ENCODE results near the gene INO80. TPM values are rescaled to one million over a fixed set of nuclear protein-coding genes. Genes with fewer than 3 reads are reported as not detected.

The INO80 gene
- total RNA-seq, 2 donors from 2014 or later, result 14.8 to 17.5 TPM

DNA sequence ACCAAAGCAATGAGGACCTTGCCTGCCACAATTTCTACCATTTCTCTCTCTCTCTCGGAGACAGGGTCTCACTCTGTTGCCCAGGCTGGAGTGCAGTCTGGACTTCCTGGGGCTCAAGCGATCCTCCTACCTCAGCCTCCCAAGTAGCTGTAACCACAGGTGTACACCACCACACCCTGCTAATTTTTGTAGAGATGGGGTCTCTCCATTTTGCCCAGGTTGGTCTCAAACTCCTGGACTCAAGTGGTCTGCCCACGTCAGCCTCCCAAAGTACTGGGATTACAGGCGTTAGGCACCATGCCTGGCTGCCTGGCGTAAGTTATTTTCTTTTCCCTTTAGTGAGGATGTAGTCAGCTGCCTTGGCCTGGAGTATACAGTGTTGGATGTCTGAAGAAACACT lies 37.7 kb upstream of the INO80 start:
- TF ChIP-seq, protein P1, sequence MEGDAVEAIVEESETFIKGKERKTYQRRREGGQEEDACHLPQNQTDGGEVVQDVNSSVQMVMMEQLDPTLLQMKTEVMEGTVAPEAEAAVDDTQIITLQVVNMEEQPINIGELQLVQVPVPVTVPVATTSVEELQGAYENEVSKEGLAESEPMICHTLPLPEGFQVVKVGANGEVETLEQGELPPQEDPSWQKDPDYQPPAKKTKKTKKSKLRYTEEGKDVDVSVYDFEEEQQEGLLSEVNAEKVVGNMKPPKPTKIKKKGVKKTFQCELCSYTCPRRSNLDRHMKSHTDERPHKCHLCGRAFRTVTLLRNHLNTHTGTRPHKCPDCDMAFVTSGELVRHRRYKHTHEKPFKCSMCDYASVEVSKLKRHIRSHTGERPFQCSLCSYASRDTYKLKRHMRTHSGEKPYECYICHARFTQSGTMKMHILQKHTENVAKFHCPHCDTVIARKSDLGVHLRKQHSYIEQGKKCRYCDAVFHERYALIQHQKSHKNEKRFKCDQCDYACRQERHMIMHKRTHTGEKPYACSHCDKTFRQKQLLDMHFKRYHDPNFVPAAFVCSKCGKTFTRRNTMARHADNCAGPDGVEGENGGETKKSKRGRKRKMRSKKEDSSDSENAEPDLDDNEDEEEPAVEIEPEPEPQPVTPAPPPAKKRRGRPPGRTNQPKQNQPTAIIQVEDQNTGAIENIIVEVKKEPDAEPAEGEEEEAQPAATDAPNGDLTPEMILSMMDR (conservative IDR thresholded peaks at IDR 0.05), result no peak
- H3K9ac ChIP-seq (ENCODE audit: extremely low read depth, low read length, poor library complexity, severe bottlenecking), result no peak overlapping the region
- no peaks in the 10 kb centered on the region for H3K27me3 ChIP-seq (ENCODE audit: control insufficient read depth, insufficient read depth, low read length, poor library complexity, severe bottlenecking)
- peaks cover 6% of the 10 kb centered on the region for H3K9me3 Mint-ChIP-seq
- H3K36me3 Mint-ChIP-seq (ENCODE audit: low read depth), result no peaks in the 10 kb centered on the region
- no peaks in the 10 kb centered on the region for H3K9me3 ChIP-seq (ENCODE audit: control insufficient read depth, low read length)
- no peaks in the 10 kb centered on the region for H3K4me1 ChIP-seq (ENCODE audit: control insufficient read depth, insufficient read depth, low read length)
- no peaks in the 10 kb centered on the region for H3K36me3 ChIP-seq (ENCODE audit: control insufficient read depth, insufficient read depth, low read length)
- WGBS, 2 experiments (ENCODE audit: insufficient coverage in 1 of 2, insufficient read length in 1 of 2), result 87 to 100% methylated on average over 4 to 5 of the region's 5 CpGs
- H3K27ac ChIP-seq (ENCODE audit: low read depth, low read length), result no peak overlapping the region
- H3K4me1 Mint-ChIP-seq, result no peaks in the 10 kb centered on the region
- no peak for DNase-seq
- H3K27ac Mint-ChIP-seq, result no peak overlapping the region
- no peak overlapping the region for H3K4me3 Mint-ChIP-seq
- H3K4me3 ChIP-seq (ENCODE audit: low read length), result no peak overlapping the region
- H3K27me3 Mint-ChIP-seq (ENCODE audit: insufficient read depth), result no peaks in the 10 kb centered on the region

DNA sequence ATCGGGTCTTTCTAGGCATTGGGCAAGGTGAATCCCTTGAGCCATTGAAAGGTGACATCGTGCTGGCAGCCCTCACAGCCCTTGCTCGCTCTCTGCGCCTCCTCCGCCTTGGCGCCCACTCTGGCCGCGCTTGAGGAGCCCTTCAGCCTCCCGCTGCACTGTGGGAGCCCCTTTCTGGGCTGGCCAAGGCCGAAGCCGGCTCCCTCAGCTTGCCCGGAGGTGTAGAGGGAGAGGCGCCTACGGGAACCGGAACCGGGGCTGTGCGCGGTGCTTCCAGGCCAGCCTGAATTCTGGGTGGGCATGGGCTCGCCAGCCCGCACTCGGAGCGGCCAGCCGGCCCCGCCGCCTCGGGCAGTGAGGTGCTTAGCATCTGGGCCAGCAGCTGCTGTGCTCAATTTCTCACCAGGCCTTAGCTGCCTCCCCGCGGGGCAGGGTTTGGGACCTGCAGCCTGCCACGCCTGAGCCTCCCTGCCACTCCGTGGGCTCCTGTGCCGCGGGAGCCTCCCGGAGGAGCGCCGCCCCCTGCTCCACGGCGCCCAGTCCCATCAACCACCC lies 35.4 kb upstream of the INO80 start:
- no peaks in the 10 kb centered on the region for H3K36me3 Mint-ChIP-seq (ENCODE audit: low read depth)
- TF ChIP-seq, protein P1 (conservative IDR thresholded peaks at IDR 0.05), result no peak
- H3K27me3 ChIP-seq (ENCODE audit: control insufficient read depth, insufficient read depth, low read length, poor library complexity, severe bottlenecking), result no peaks in the 10 kb centered on the region
- no peak overlapping the region for H3K4me3 Mint-ChIP-seq
- no peak overlapping the region for H3K9ac ChIP-seq (ENCODE audit: extremely low read depth, low read length, poor library complexity, severe bottlenecking)
- H3K27ac ChIP-seq (ENCODE audit: low read depth, low read length), result no peak overlapping the region
- no peak for DNase-seq
- H3K27ac Mint-ChIP-seq, result no peak overlapping the region
- WGBS, 2 experiments (ENCODE audit: insufficient coverage in 1 of 2, insufficient read length in 1 of 2), result 94 to 98% methylated on average over 10 to 37 of the region's 37 CpGs
- H3K9me3 ChIP-seq (ENCODE audit: control insufficient read depth, low read length), result no peaks in the 10 kb centered on the region
- no peak overlapping the region for H3K4me3 ChIP-seq (ENCODE audit: low read length)
- peaks cover 6% of the 10 kb centered on the region for H3K9me3 Mint-ChIP-seq
- H3K4me1 ChIP-seq (ENCODE audit: control insufficient read depth, insufficient read depth, low read length), result no peaks in the 10 kb centered on the region
- H3K36me3 ChIP-seq (ENCODE audit: control insufficient read depth, insufficient read depth, low read length), result no peaks in the 10 kb centered on the region
- H3K4me1 Mint-ChIP-seq, result no peaks in the 10 kb centered on the region
- no peaks in the 10 kb centered on the region for H3K27me3 Mint-ChIP-seq (ENCODE audit: insufficient read depth)

GRCh38 chr15:41150279-41150678 lies 34.2 kb upstream of the INO80 start:
- H3K36me3 ChIP-seq (ENCODE audit: control insufficient read depth, insufficient read depth, low read length), result no peaks in the 10 kb centered on the region
- Mint-ChIP-seq H3K36me3 (ENCODE audit: low read depth) (no peaks in the 10 kb centered on the region), H3K4me3 (no peak overlapping the region), H3K9me3 (peaks cover 6% of the 10 kb centered on the region), H3K27ac (no peak overlapping the region), H3K27me3 (ENCODE audit: insufficient read depth) (no peaks in the 10 kb centered on the region), H3K4me1 (no peaks in the 10 kb centered on the region)
- no peak overlapping the region for H3K9ac ChIP-seq (ENCODE audit: extremely low read depth, low read length, poor library complexity, severe bottlenecking)
- no peaks in the 10 kb centered on the region for H3K9me3 ChIP-seq (ENCODE audit: control insufficient read depth, low read length)
- no peaks in the 10 kb centered on the region for H3K27me3 ChIP-seq (ENCODE audit: control insufficient read depth, insufficient read depth, low read length, poor library complexity, severe bottlenecking)
- H3K4me3 ChIP-seq (ENCODE audit: low read length), result no peak overlapping the region
- WGBS, 2 experiments (ENCODE audit: insufficient coverage in 1 of 2, insufficient read length in 1 of 2), result 90 to 93% methylated on average over 4 of the region's 4 CpGs
- H3K4me1 ChIP-seq (ENCODE audit: control insufficient read depth, insufficient read depth, low read length), result no peaks in the 10 kb centered on the region
- no peak for DNase-seq
- TF ChIP-seq, protein P1 (conservative IDR thresholded peaks at IDR 0.05), result no peak
- H3K27ac ChIP-seq (ENCODE audit: low read depth, low read length), result no peak overlapping the region
